IMR-90 (cell line): ENCODE measurements around the gene CWC27. TPM values are rescaled to one million over a fixed set of nuclear protein-coding genes. Genes with fewer than 3 reads are reported as not detected.

ENCODE experiments used
- ATAC-seq: fragments of 200-7000 bp; cut with Tn5 transposase; 2 replicates; pipeline ENCODE4 v1.9.1; 2020; ENCODE audit warnings: low read depth, mild to moderate bottlenecking, moderate library complexity
- BruUV-seq: library from RNA; stranded (reverse); fragments of 400-500 nt; replicated peaks from 2 replicates; lab custom pipeline; 2021; lab: Mats Ljungman, UMichigan
- CTCF ChIA-PET: fragments of 300-600 bp; formaldehyde crosslinking; extraction: SDS; loops from one replicate; lab custom pipeline; 2021; ENCODE audit warnings: antibody characterized with exemption; lab: Yijun Ruan, JAX
- POLR2A ChIA-PET: fragments of 300-600 bp; sonication (Branson Sonifier 250); formaldehyde crosslinking; loops from one replicate; lab custom pipeline; 2022; ENCODE audit warnings: antibody characterized with exemption; ENCODE audit not compliant: unreplicated experiment; lab: Charles Lee
- DNase-seq: peaks from one replicate; pipeline ENCODE4 v3.0.0; 2013
- H2AFZ ChIP-seq: replicated peaks from 2 replicates; pipeline ENCODE3; 2013; ENCODE audit warnings: low read length, mild to moderate bottlenecking; ENCODE audit not compliant: poor library complexity
- H2AK5ac ChIP-seq: 2 replicates; pipeline ENCODE4 v1.6.1; 2013; ENCODE audit warnings: low read depth, low read length, inconsistent platforms
- H2AK9ac ChIP-seq: replicated peaks from 2 replicates; pipeline ENCODE3; 2013; ENCODE audit warnings: mild to moderate bottlenecking, low read depth, low read length, moderate library complexity; ENCODE audit not compliant: poor library complexity
- H2BK120ac ChIP-seq: 2 replicates; pipeline ENCODE4 v1.6.1; 2013; ENCODE audit warnings: low read depth, low read length, inconsistent platforms
- H2BK15ac ChIP-seq: 3 replicates; pipeline ENCODE4 v1.6.1; 2013; ENCODE audit warnings: low read depth, low read length, inconsistent platforms
- H2BK20ac ChIP-seq: 2 replicates; pipeline ENCODE4 v1.6.1; 2013; ENCODE audit warnings: low read depth, mild to moderate bottlenecking, inconsistent platforms, low read length, moderate library complexity
- H2BK5ac ChIP-seq: 2 replicates; pipeline ENCODE4 v1.6.1; 2013; ENCODE audit warnings: mild to moderate bottlenecking, low read depth, low read length, inconsistent platforms; ENCODE audit not compliant: poor library complexity, severe bottlenecking
- H3K14ac ChIP-seq: replicated peaks from 2 replicates; pipeline ENCODE4 v1.6.1; 2013; ENCODE audit warnings: low read depth, low read length, inconsistent platforms
- H3K18ac ChIP-seq: 2 replicates; pipeline ENCODE4 v1.6.1; 2013; ENCODE audit warnings: low read depth, low read length, control low read depth
- H3K23ac ChIP-seq: 2 replicates; pipeline ENCODE4 v1.6.1; 2013; ENCODE audit warnings: low read depth, low read length, inconsistent platforms
- H3K27ac ChIP-seq: 2 replicates; pipeline ENCODE4 v1.5.1; 2013; ENCODE audit warnings: mild to moderate bottlenecking, control low read depth, low read length; ENCODE audit not compliant: insufficient read depth
- H3K27me3 ChIP-seq: 2 replicates; pipeline ENCODE4 v1.6.1; 2013; ENCODE audit warnings: low read length; ENCODE audit not compliant: control insufficient read depth, insufficient read depth
- H3K36me3 ChIP-seq: 2 replicates; pipeline ENCODE4 v1.6.1; 2013; ENCODE audit warnings: low read length, mixed read lengths; ENCODE audit not compliant: control insufficient read depth, insufficient read depth
- H3K4ac ChIP-seq: 2 replicates; pipeline ENCODE4 v1.6.1; 2013; ENCODE audit warnings: low read depth, low read length, inconsistent platforms
- H3K4me1 ChIP-seq: 2 replicates; pipeline ENCODE4 v1.6.1; 2013; ENCODE audit warnings: low read length, mixed read lengths; ENCODE audit not compliant: control insufficient read depth, insufficient read depth
- H3K4me2 ChIP-seq: 2 replicates; pipeline ENCODE4 v1.6.1; 2013; ENCODE audit warnings: low read depth, mild to moderate bottlenecking, control low read depth, low read length, moderate library complexity
- H3K4me3 ChIP-seq: 2 replicates; pipeline ENCODE4 v1.5.1; 2013; ENCODE audit warnings: low read depth, mild to moderate bottlenecking, control low read depth, low read length, moderate library complexity; ENCODE audit not compliant: insufficient read depth
- H3K56ac ChIP-seq: 2 replicates; pipeline ENCODE4 v1.6.1; 2013; ENCODE audit warnings: low read length, inconsistent platforms; ENCODE audit not compliant: insufficient read depth; ENCODE audit errors: extremely low read depth
- H3K79me1 ChIP-seq, 2 experiments: 2 replicates each; pipeline ENCODE4 v1.6.1; 2013; ENCODE audit warnings: low read length in 2 of 2, inconsistent platforms in 1 of 2, low read depth in 1 of 2
- H3K9ac ChIP-seq: 2 replicates; pipeline ENCODE4 v1.6.1; 2013; ENCODE audit warnings: low read depth, low read length, control low read depth
- H3K9me1 ChIP-seq: 2 replicates; pipeline ENCODE4 v1.6.1; 2013; ENCODE audit warnings: low read length, inconsistent platforms; ENCODE audit not compliant: insufficient read depth
- H3K9me3 ChIP-seq: 2 replicates; pipeline ENCODE4 v1.6.1; 2013; ENCODE audit warnings: low read length; ENCODE audit not compliant: control insufficient read depth, insufficient read depth
- H4K20me1 ChIP-seq: 2 replicates; pipeline ENCODE4 v1.6.1; 2013; ENCODE audit warnings: low read length, inconsistent platforms; ENCODE audit not compliant: insufficient read depth
- H4K5ac ChIP-seq: 2 replicates; pipeline ENCODE4 v1.6.1; 2013; ENCODE audit warnings: mild to moderate bottlenecking, low read depth, low read length, control low read depth
- H4K8ac ChIP-seq, 2 experiments: 2 replicates each; pipeline ENCODE4 v1.6.1; 2013; ENCODE audit warnings: low read depth in 2 of 2, low read length in 2 of 2, control low read depth in 1 of 2, inconsistent platforms in 1 of 2
- H4K91ac ChIP-seq: 2 replicates; pipeline ENCODE4 v1.6.1; 2013; ENCODE audit warnings: low read depth, low read length, inconsistent platforms; ENCODE audit not compliant: insufficient read depth
- BHLHE40 ChIP-seq: fragments of 150-350 bp; IDR thresholded peaks from 2 replicates; pipeline ENCODE4 v1.6.1; 2016; ENCODE audit warnings: mild to moderate bottlenecking, low read depth, low read length
- CEBPB ChIP-seq: IDR thresholded peaks from 2 replicates; pipeline ENCODE4 v1.6.1; 2012; ENCODE audit warnings: low read depth, low read length, improper control_type of control experiment
- CHD1 ChIP-seq: IDR thresholded peaks from 2 replicates; pipeline ENCODE4 v1.6.1; 2012; ENCODE audit warnings: low read depth, low read length, improper control_type of control experiment
- MAFK ChIP-seq: IDR thresholded peaks from 2 replicates; pipeline ENCODE4 v1.6.1; 2012; ENCODE audit warnings: low read depth, low read length, improper control_type of control experiment
- MAZ ChIP-seq: IDR thresholded peaks from 2 replicates; pipeline ENCODE4 v1.6.1; 2012; ENCODE audit warnings: low read depth, mild to moderate bottlenecking, low read length, improper control_type of control experiment, moderate library complexity, borderline replicate concordance
- MXI1 ChIP-seq: IDR thresholded peaks from 2 replicates; pipeline ENCODE4 v1.6.1; 2012; ENCODE audit warnings: low read depth, mild to moderate bottlenecking, low read length, moderate library complexity, borderline replicate concordance
- NFE2L2 ChIP-seq: fragments of 150-350 bp; IDR thresholded peaks from 2 replicates; pipeline ENCODE4 v1.6.1; 2016; ENCODE audit warnings: low read depth, mild to moderate bottlenecking, low read length
- POLR2A ChIP-seq: IDR thresholded peaks from 2 replicates; pipeline ENCODE4 v1.6.1; 2012; ENCODE audit warnings: mild to moderate bottlenecking, low read depth, low read length
- RAD21 ChIP-seq: IDR thresholded peaks from 2 replicates; pipeline ENCODE4 v1.6.1; 2012; ENCODE audit warnings: low read length, improper control_type of control experiment
- RFX5 ChIP-seq: IDR thresholded peaks from 2 replicates; pipeline ENCODE4 v1.8.0; 2012; ENCODE audit warnings: low read depth, mild to moderate bottlenecking, low read length, moderate library complexity
- SMC3 ChIP-seq: fragments of 150-350 bp; IDR thresholded peaks from 2 replicates; pipeline ENCODE4 v1.6.1; 2016; ENCODE audit warnings: low read depth, mild to moderate bottlenecking, antibody characterized with exemption, low read length, moderate library complexity
- WGBS, 2 experiments: methylation state at CpG; one replicate each; pipeline versions ENCODE4 v1.1.5 to v1.1.7; 2013; ENCODE audit warnings: missing lambda C conversion rate in 2 of 2; ENCODE audit not compliant: insufficient read length in 1 of 2; ENCODE audit errors: extremely low coverage in 2 of 2; 5-methylcytosine and 5-hydroxymethylcytosine counted together
- dilution Hi-C: fragments of 300-500 bp; cut with HindIII; formaldehyde crosslinking; loops from one replicate; pipeline ENCODE4 v1.14.3; 2018; ENCODE audit warnings: low sequenced_read_pairs; ENCODE audit not compliant: unreplicated experiment
- in situ Hi-C: fragments of 300-500 bp; cut with MboI; formaldehyde crosslinking; loops from 3 replicates; pipeline ENCODE4 v1.14.3; 2019; ENCODE audit warnings: low sequenced_read_pairs, inconsistent platforms, mixed read lengths
- intact Hi-C: fragments of 100-400 bp; cut with micrococcal nuclease; formaldehyde crosslinking; loops from 2 replicates; pipeline ENCODE4 v1.10.0; 2022
- polyA plus RNA-seq, 3 experiments: library from polyadenylated mRNA; depleted of rRNA; stranded (reverse); fragments of >200 nt; gene quantifications; 2 replicates each; pipeline ENCODE4 v1.2.3, GENCODE V29; 2012; ENCODE audit warnings: low replicate concordance in 1 of 3
- total RNA-seq: library from RNA; depleted of rRNA; stranded (reverse); fragments of >200 nt; gene quantifications from 2 replicates; pipeline ENCODE4 v1.2.3, GENCODE V29; 2012
- TF ChIP-seq, protein P1 (sequence below): fragments of 150-350 bp; IDR thresholded peaks from 2 replicates; pipeline ENCODE4 v1.6.1; 2017; ENCODE audit warnings: mild to moderate bottlenecking, antibody characterized with exemption, low read length, low read depth
- TF ChIP-seq, protein P2 (sequence below): fragments of 150-350 bp; IDR thresholded peaks from 2 replicates; pipeline ENCODE4 v1.6.1; 2016; ENCODE audit warnings: low read depth, mild to moderate bottlenecking, low read length, moderate library complexity, borderline replicate concordance

CWC27 gene
- total and polyA plus RNA-seq, 2 of the 4 experiments (the other 2 are of a cell fraction), result 13.3 to 17.1 TPM

DNA sequence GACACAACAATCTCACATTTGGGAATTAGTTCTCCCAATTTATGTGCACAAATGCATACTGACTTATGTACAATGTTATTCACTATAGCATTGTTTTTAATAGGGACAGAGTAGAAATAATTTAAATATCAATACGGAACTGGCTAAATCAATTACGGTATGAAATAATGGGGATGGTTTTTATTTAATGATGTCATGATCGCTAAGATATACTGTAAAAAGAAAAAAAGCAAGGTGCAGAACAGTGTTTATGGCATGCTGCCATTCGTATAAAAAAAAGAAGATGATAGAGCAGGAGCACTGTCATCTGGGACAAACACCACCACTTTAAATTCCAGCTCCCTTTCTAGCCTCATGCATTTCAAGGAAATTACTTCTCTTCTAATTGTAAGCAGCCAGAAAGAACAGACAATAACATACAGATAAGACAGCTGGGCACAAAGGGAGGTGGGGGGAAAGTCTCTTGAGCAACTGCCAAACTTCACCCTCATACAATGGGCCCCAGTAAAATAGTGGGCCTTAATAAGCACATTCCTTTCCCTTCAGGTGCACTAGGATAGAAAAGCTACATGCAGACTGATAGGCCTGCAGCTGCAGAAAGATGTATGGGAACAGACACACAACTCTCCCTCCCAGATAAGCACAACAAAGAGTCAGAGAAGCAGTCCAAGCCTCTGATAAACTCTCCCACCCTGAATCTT, 8.6 kb upstream of the CWC27 start:
- no TSS peak for BruUV-seq
- Histone ChIP-seq H3K56ac (no peak overlapping the region), H4K8ac (no peak overlapping the region), H3K18ac (no peak overlapping the region), H2BK20ac (no peak overlapping the region), H3K79me1 (peaks cover 9 to 30% of the 10 kb centered on the region in 2 experiments; a peak in 3 of 4 replicates), H4K5ac (no peak overlapping the region), H2BK15ac (no peak overlapping the region), H3K36me3 (peaks cover 1% of the 10 kb centered on the region), H3K4me1 (peaks cover 4% of the 10 kb centered on the region; the same call in 1 of the 2 replicates), H3K4me3 (no peak overlapping the region), H3K9ac (no peak overlapping the region), H2AK9ac (no peak overlapping the region), H2BK5ac (no peak overlapping the region), H3K4ac (no peak overlapping the region), H3K23ac (no peak overlapping the region), H3K27ac (no peak overlapping the region), H2BK120ac (no peak overlapping the region), H3K9me3 (no peaks in the 10 kb centered on the region), H2AK5ac (no peak overlapping the region), H3K4me2 (no peak overlapping the region), H4K20me1 (peaks cover 4% of the 10 kb centered on the region; the same call in 1 of the 2 replicates), H3K9me1 (peaks cover 3% of the 10 kb centered on the region; the same call in 1 of the 2 replicates), H3K14ac (no peak overlapping the region), H2AFZ (no peak overlapping the region), H4K91ac (no peak overlapping the region), H3K27me3 (no peaks in the 10 kb centered on the region)
- in situ Hi-C loops (no loop called here), dilution Hi-C loops (no loop called here), intact Hi-C loops (no loop called here)
- POLR2A ChIA-PET, result no interaction called here
- TF ChIP-seq MXI1, result no peak
- TF ChIP-seq MAFK, result no peak
- TF ChIP-seq, protein P1, sequence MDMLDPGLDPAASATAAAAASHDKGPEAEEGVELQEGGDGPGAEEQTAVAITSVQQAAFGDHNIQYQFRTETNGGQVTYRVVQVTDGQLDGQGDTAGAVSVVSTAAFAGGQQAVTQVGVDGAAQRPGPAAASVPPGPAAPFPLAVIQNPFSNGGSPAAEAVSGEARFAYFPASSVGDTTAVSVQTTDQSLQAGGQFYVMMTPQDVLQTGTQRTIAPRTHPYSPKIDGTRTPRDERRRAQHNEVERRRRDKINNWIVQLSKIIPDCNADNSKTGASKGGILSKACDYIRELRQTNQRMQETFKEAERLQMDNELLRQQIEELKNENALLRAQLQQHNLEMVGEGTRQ, result no peak
- no peak for TF ChIP-seq SMC3
- no peak for TF ChIP-seq RFX5
- TF ChIP-seq NFE2L2, result no peak
- TF ChIP-seq RAD21, result no peak
- no peak for TF ChIP-seq POLR2A
- TF ChIP-seq CEBPB, result no peak
- TF ChIP-seq, protein P2, sequence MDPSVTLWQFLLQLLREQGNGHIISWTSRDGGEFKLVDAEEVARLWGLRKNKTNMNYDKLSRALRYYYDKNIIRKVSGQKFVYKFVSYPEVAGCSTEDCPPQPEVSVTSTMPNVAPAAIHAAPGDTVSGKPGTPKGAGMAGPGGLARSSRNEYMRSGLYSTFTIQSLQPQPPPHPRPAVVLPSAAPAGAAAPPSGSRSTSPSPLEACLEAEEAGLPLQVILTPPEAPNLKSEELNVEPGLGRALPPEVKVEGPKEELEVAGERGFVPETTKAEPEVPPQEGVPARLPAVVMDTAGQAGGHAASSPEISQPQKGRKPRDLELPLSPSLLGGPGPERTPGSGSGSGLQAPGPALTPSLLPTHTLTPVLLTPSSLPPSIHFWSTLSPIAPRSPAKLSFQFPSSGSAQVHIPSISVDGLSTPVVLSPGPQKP, result no peak
- TF ChIP-seq BHLHE40, result no peak
- no peak for TF ChIP-seq CHD1
- TF ChIP-seq MAZ, result no peak
- no CpG with 5 or more reads among the region's 4 CpGs for WGBS, 2 experiments
- DNase-seq, result no peak
- no peak for ATAC-seq
- CTCF ChIA-PET, result no interaction called here
